ENCODE data around the gene MIGA2. TPM values are rescaled to one million over a fixed set of nuclear protein-coding genes. Genes with fewer than 3 reads are reported as not detected.

The MIGA2 gene
- total RNA-seq, 1 donor from 2014 or later = 23.8 TPM

- Histone ChIP-seq H3K4me3 (ENCODE audit: insufficient read depth, low read depth, low read length) (no peak overlapping the region), H3K27ac (ENCODE audit: low read depth, low read length) (no peak overlapping the region), H3K36me3 (ENCODE audit: insufficient read depth, low read length) (no peaks in the 10 kb centered on the region), H2AFZ (ENCODE audit: low read depth, low read length) (no peak overlapping the region), H4K20me1 (ENCODE audit: insufficient read depth, low read length) (no peaks in the 10 kb centered on the region), H3K4me2 (ENCODE audit: low read length) (no peak overlapping the region), H3K9me3 (ENCODE audit: insufficient read depth, low read depth, low read length) (no peaks in the 10 kb centered on the region), H3K4me1 (ENCODE audit: insufficient read depth, low read length) (no peaks in the 10 kb centered on the region), H3K27me3 (ENCODE audit: insufficient read depth, low read length) (no peaks in the 10 kb centered on the region), H3K79me2 (ENCODE audit: insufficient read depth, low read length) (no peaks in the 10 kb centered on the region), H3K9ac (ENCODE audit: low read length) (no peak overlapping the region)
- TF ChIP-seq EZH2 (IDR thresholded peaks at IDR 0.05; ENCODE audit: insufficient read depth, low read length) (no peak), CTCF (IDR thresholded peaks at IDR 0.05; ENCODE audit: insufficient read depth, low read depth, low read length) (no peak)
- no peaks in the 10 kb centered on the region for H3K36me3 Mint-ChIP-seq (ENCODE audit: low read depth, unreplicated experiment)
- H3K4me1 Mint-ChIP-seq (ENCODE audit: low read depth, unreplicated experiment) = no peaks in the 10 kb centered on the region
- H3K4me3 Mint-ChIP-seq (ENCODE audit: unreplicated experiment) = no peak overlapping the region
- H3K27ac Mint-ChIP-seq (ENCODE audit: unreplicated experiment) = no peak overlapping the region
- no peaks in the 10 kb centered on the region for H3K9me3 Mint-ChIP-seq (ENCODE audit: unreplicated experiment)
- no peak for FAIRE-seq
- no peaks in the 10 kb centered on the region for H3K27me3 Mint-ChIP-seq (ENCODE audit: low read depth, unreplicated experiment)
- no peak for DNase-seq (ENCODE audit: low read depth)
Observed at GRCh38 chr9:129074106-129074505, 37.7 kb downstream of the MIGA2 start.

GRCh38 chr9:129075996-129076639 lies 39.7 kb downstream of the MIGA2 start:
- H3K27me3 ChIP-seq (ENCODE audit: insufficient read depth, low read length) = no peaks in the 10 kb centered on the region
- H3K4me3 Mint-ChIP-seq (ENCODE audit: unreplicated experiment) = no peak overlapping the region
- no peaks in the 10 kb centered on the region for H4K20me1 ChIP-seq (ENCODE audit: insufficient read depth, low read length)
- no peak overlapping the region for H3K9ac ChIP-seq (ENCODE audit: low read length)
- H3K4me2 ChIP-seq (ENCODE audit: low read length) = no peak overlapping the region
- H3K36me3 ChIP-seq (ENCODE audit: insufficient read depth, low read length) = no peaks in the 10 kb centered on the region
- no peak overlapping the region for H3K27ac ChIP-seq (ENCODE audit: low read depth, low read length)
- FAIRE-seq = no peak
- H3K36me3 Mint-ChIP-seq (ENCODE audit: low read depth, unreplicated experiment) = no peaks in the 10 kb centered on the region
- no peak for DNase-seq (ENCODE audit: low read depth)
- H3K4me3 ChIP-seq (ENCODE audit: insufficient read depth, low read depth, low read length) = no peak overlapping the region
- H3K27ac Mint-ChIP-seq (ENCODE audit: unreplicated experiment) = no peak overlapping the region
- no peaks in the 10 kb centered on the region for H3K9me3 ChIP-seq (ENCODE audit: insufficient read depth, low read depth, low read length)
- no peaks in the 10 kb centered on the region for H3K27me3 Mint-ChIP-seq (ENCODE audit: low read depth, unreplicated experiment)
- H3K79me2 ChIP-seq (ENCODE audit: insufficient read depth, low read length) = no peaks in the 10 kb centered on the region
- H3K4me1 ChIP-seq (ENCODE audit: insufficient read depth, low read length) = peaks cover 6% of the 10 kb centered on the region
- H2AFZ ChIP-seq (ENCODE audit: low read depth, low read length) = no peak overlapping the region
- TF ChIP-seq EZH2 (IDR thresholded peaks at IDR 0.05; ENCODE audit: insufficient read depth, low read length) (no peak), CTCF (IDR thresholded peaks at IDR 0.05; ENCODE audit: insufficient read depth, low read depth, low read length) (no peak)
- H3K4me1 Mint-ChIP-seq (ENCODE audit: low read depth, unreplicated experiment) = no peaks in the 10 kb centered on the region
- peaks cover 2% of the 10 kb centered on the region for H3K9me3 Mint-ChIP-seq (ENCODE audit: unreplicated experiment)

GRCh38 chr9:129076640-129077037 lies 40.2 kb downstream of the MIGA2 start:
- TF ChIP-seq CTCF (IDR thresholded peaks at IDR 0.05; ENCODE audit: insufficient read depth, low read depth, low read length) (no peak), EZH2 (IDR thresholded peaks at IDR 0.05; ENCODE audit: insufficient read depth, low read length) (no peak)
- H3K4me3 ChIP-seq (ENCODE audit: insufficient read depth, low read depth, low read length) = no peak overlapping the region
- H3K4me1 Mint-ChIP-seq (ENCODE audit: low read depth, unreplicated experiment) = no peaks in the 10 kb centered on the region
- no peaks in the 10 kb centered on the region for H3K27me3 Mint-ChIP-seq (ENCODE audit: low read depth, unreplicated experiment)
- no peaks in the 10 kb centered on the region for H4K20me1 ChIP-seq (ENCODE audit: insufficient read depth, low read length)
- H3K79me2 ChIP-seq (ENCODE audit: insufficient read depth, low read length) = peaks cover 4% of the 10 kb centered on the region
- H3K36me3 Mint-ChIP-seq (ENCODE audit: low read depth, unreplicated experiment) = no peaks in the 10 kb centered on the region
- peaks cover 2% of the 10 kb centered on the region for H3K9me3 Mint-ChIP-seq (ENCODE audit: unreplicated experiment)
- H3K4me1 ChIP-seq (ENCODE audit: insufficient read depth, low read length) = peaks cover 9% of the 10 kb centered on the region
- FAIRE-seq (no peak), DNase-seq (ENCODE audit: low read depth) (no peak)
- no peak overlapping the region for H3K9ac ChIP-seq (ENCODE audit: low read length)
- no peak overlapping the region for H2AFZ ChIP-seq (ENCODE audit: low read depth, low read length)
- H3K36me3 ChIP-seq (ENCODE audit: insufficient read depth, low read length) = no peaks in the 10 kb centered on the region
- H3K4me3 Mint-ChIP-seq (ENCODE audit: unreplicated experiment) = no peak overlapping the region
- H3K27ac ChIP-seq (ENCODE audit: low read depth, low read length) = no peak overlapping the region
- no peak overlapping the region for H3K4me2 ChIP-seq (ENCODE audit: low read length)
- H3K27ac Mint-ChIP-seq (ENCODE audit: unreplicated experiment) = no peak overlapping the region
- H3K9me3 ChIP-seq (ENCODE audit: insufficient read depth, low read depth, low read length) = no peaks in the 10 kb centered on the region
- no peaks in the 10 kb centered on the region for H3K27me3 ChIP-seq (ENCODE audit: insufficient read depth, low read length)

All from astrocyte (in vitro differentiated cells and primary cell).